HepG2 (cell line): ENCODE measurements around the gene KRTAP10-5. TPM values are rescaled to one million over a fixed set of nuclear protein-coding genes. Genes with fewer than 3 reads are reported as not detected.

Source experiments
- ATAC-seq: fragments of 200-7000 bp; cut with Tn5 transposase; 3 replicates; pipeline ENCODE4 v1.9.1; 2020; ENCODE audit warnings: mild to moderate bottlenecking, moderate library complexity
- BruUV-seq: library from RNA; stranded (reverse); fragments of 400-500 nt; replicated peaks from 2 replicates; lab custom pipeline; 2021; lab: Mats Ljungman, UMichigan
- CTCF ChIA-PET: fragments of 300-600 bp; formaldehyde crosslinking; extraction: SDS; loops from one replicate; lab custom pipeline; 2021; ENCODE audit warnings: low total read pairs, inconsistent platforms, low intra/inter-chr PET ratio; lab: Yijun Ruan, JAX
- POLR2A ChIA-PET: fragments of 350-600 bp; sonication (Branson Sonifier 250); formaldehyde crosslinking; loops from one replicate; lab custom pipeline; 2020; ENCODE audit warnings: antibody characterized with exemption, inconsistent platforms; lab: Yijun Ruan, JAX
- DNase-seq: peaks from one replicate; pipeline ENCODE4 v3.0.0-alpha.2; 2015; ENCODE audit warnings: low spot score
- FAIRE-seq: peaks from 3 replicates; lab custom pipeline; 2011; peaks lifted over from hg19 to GRCh38; lab: Jason Lieb, UNC
- H2AFZ ChIP-seq: one replicate; pipeline ENCODE4 v1.6.1; 2011; ENCODE audit warnings: low read length, inconsistent platforms
- H3K27ac ChIP-seq: fragments of 300-600 bp; 3 replicates; pipeline ENCODE4 v1.8.0; 2011; ENCODE audit warnings: mixed run types, mild to moderate bottlenecking, mixed read lengths, low read length, inconsistent platforms; ENCODE audit not compliant: insufficient read depth; ENCODE audit errors: extremely low read length
- H3K27me3 ChIP-seq, 2 experiments: fragments of 200-600 bp in 1 of 2; 2 replicates in 1 of 2; 3 replicates in 1 of 2; pipeline versions ENCODE4 v1.6.0 to v1.8.0; 2011; ENCODE audit warnings: low read length in 2 of 2, mild to moderate bottlenecking in 2 of 2, moderate library complexity in 2 of 2, inconsistent platforms in 1 of 2; ENCODE audit not compliant: insufficient read depth in 2 of 2, control insufficient read depth in 1 of 2
- H3K36me3 ChIP-seq, 2 experiments: fragments of 200-600 bp in 1 of 2; replicated peaks in 1 of 2; 2 replicates in 1 of 2; 3 replicates in 1 of 2; pipeline versions ENCODE4 v1.5.1 to v1.8.0; 2011; ENCODE audit warnings: low read length in 2 of 2, inconsistent platforms in 1 of 2; ENCODE audit not compliant: insufficient read depth in 2 of 2, control insufficient read depth in 1 of 2
- H3K4me1 ChIP-seq: 2 replicates; pipeline ENCODE4 v1.5.1; 2012; ENCODE audit warnings: low read length, inconsistent platforms; ENCODE audit not compliant: insufficient read depth
- H3K4me2 ChIP-seq: 2 replicates; pipeline ENCODE4 v1.6.0; 2011; ENCODE audit warnings: low read depth, low read length, inconsistent platforms
- H3K4me3 ChIP-seq, 3 experiments: fragments of 200-600 bp in 1 of 3; sonication (generic), shearing (Covaris generic) in 1 of 3; replicated peaks in 1 of 3; 2 replicates each; pipeline ENCODE4 v1.5.1; 2011 to 2016; ENCODE audit warnings: low read length in 3 of 3, inconsistent platforms in 2 of 3, low read depth in 2 of 3, mild to moderate bottlenecking in 2 of 3, control low read depth in 1 of 3, mixed read lengths in 1 of 3; ENCODE audit not compliant: insufficient read depth in 1 of 3
- H3K79me2 ChIP-seq: one replicate; pipeline ENCODE4 v1.6.1; 2011; ENCODE audit warnings: low read length, inconsistent platforms; ENCODE audit not compliant: insufficient read depth
- H3K9ac ChIP-seq: 2 replicates; pipeline ENCODE4 v1.6.0; 2011; ENCODE audit warnings: mild to moderate bottlenecking, low read depth, low read length, inconsistent platforms; ENCODE audit not compliant: insufficient read depth
- H3K9me3 ChIP-seq: 2 replicates; pipeline ENCODE4 v1.5.1; 2012; ENCODE audit warnings: mild to moderate bottlenecking, low read length
- H4K20me1 ChIP-seq: 2 replicates; pipeline ENCODE4 v1.6.0; 2011; ENCODE audit warnings: inconsistent platforms, mild to moderate bottlenecking, low read length, moderate library complexity; ENCODE audit not compliant: insufficient read depth
- ATM ChIP-seq: fragments of 450-650 bp; IDR thresholded peaks from 2 replicates; pipeline ENCODE4 v1.7.1; 2017; ENCODE audit warnings: mild to moderate bottlenecking, borderline replicate concordance
- NKX3-1 ChIP-seq: sonication (generic); formaldehyde crosslinking; IDR thresholded peaks from 2 replicates; pipeline ENCODE4 v1.5.0; 2020; ENCODE audit warnings: missing genetic modification reagents
- SIX4 ChIP-seq: sonication (generic); formaldehyde crosslinking; IDR thresholded peaks from 2 replicates; pipeline ENCODE4 v1.4.0; 2020; ENCODE audit warnings: missing genetic modification reagents
- ZNF232 ChIP-seq: sonication (generic); formaldehyde crosslinking; IDR thresholded peaks from 2 replicates; pipeline ENCODE4 v1.4.0; 2020; ENCODE audit warnings: missing genetic modification reagents, borderline replicate concordance
- ZNF441 ChIP-seq: sonication (generic); formaldehyde crosslinking; IDR thresholded peaks from 2 replicates; pipeline ENCODE4 v1.7.0; 2021; ENCODE audit warnings: missing genetic modification reagents, borderline replicate concordance
- ZNF569 ChIP-seq: sonication (generic); formaldehyde crosslinking; IDR thresholded peaks from 2 replicates; pipeline ENCODE4 v1.5.0; 2020; ENCODE audit warnings: mild to moderate bottlenecking, missing genetic modification reagents, moderate library complexity, borderline replicate concordance
- WGBS: methylation state at CpG from one replicate; pipeline ENCODE4 v1.1.6; 2017; ENCODE audit warnings: low lambda C conversion rate; 5-methylcytosine and 5-hydroxymethylcytosine counted together
- in situ Hi-C: cut with HindIII; loops from 2 replicates; pipeline ENCODE4 v1.10.0; 2017; ENCODE audit warnings: low pct_unique_long_range_greater_than_20kb; ENCODE audit not compliant: extremely low pct_ligation_motif_present
- intact Hi-C: fragments of 100-400 bp; cut with micrococcal nuclease; formaldehyde crosslinking; loops from one replicate; pipeline ENCODE4 v1.10.0; 2022; ENCODE audit not compliant: unreplicated experiment
- polyA plus RNA-seq, 8 experiments: library from polyadenylated mRNA; depleted of rRNA in 3 of 8; stranded (reverse) in 7 of 8; unstranded in 1 of 8; fragments of >200 nt; fragmentation: Illumina TruSeq in 4 of 8; extraction: Trizol in 4 of 8; gene quantifications; 2 replicates each; pipeline versions ENCODE4 v1.2.1 to v1.2.3, GENCODE V29; 2011 to 2016; ENCODE audit warnings: low read depth in 4 of 8, missing spikeins in 1 of 8, mixed read lengths in 1 of 8; ENCODE audit not compliant: insufficient read depth in 1 of 8
- total RNA-seq, 5 experiments: library from RNA; depleted of rRNA; stranded (reverse); fragments of >200 nt; fragmentation: Illumina TruSeq; extraction: Trizol; gene quantifications; 2 replicates each; pipeline ENCODE4 v1.2.3, GENCODE V29; 2016; ENCODE audit warnings: low read depth in 1 of 5
- TF ChIP-seq, protein P1 (sequence below): sonication (generic); formaldehyde crosslinking; IDR thresholded peaks from 2 replicates; pipeline ENCODE4 v1.4.0; 2020; ENCODE audit warnings: mild to moderate bottlenecking, missing genetic modification reagents
- TF ChIP-seq, protein P2 (sequence below), 2 experiments: sonication (generic) in 1 of 2; formaldehyde crosslinking in 1 of 2; IDR thresholded peaks; 2 replicates each; pipeline versions ENCODE4 v1.4.0 to v1.6.1; 2018 to 2020; ENCODE audit warnings: missing genetic modification reagents in 2 of 2, borderline replicate concordance in 1 of 2, low read depth in 1 of 2, mild to moderate bottlenecking in 1 of 2, missing biosample characterization in 1 of 2
- TF ChIP-seq, protein P3 (sequence below): sonication (generic); formaldehyde crosslinking; IDR thresholded peaks from 2 replicates; pipeline ENCODE4 v1.4.0; 2020; ENCODE audit warnings: missing genetic modification reagents, borderline replicate concordance

Gene KRTAP10-5
- total and polyA plus RNA-seq, 2 of the 13 experiments (the other 11 are each of a cell fraction or from before 2014, with no cell fraction given) = not detected

DNA sequence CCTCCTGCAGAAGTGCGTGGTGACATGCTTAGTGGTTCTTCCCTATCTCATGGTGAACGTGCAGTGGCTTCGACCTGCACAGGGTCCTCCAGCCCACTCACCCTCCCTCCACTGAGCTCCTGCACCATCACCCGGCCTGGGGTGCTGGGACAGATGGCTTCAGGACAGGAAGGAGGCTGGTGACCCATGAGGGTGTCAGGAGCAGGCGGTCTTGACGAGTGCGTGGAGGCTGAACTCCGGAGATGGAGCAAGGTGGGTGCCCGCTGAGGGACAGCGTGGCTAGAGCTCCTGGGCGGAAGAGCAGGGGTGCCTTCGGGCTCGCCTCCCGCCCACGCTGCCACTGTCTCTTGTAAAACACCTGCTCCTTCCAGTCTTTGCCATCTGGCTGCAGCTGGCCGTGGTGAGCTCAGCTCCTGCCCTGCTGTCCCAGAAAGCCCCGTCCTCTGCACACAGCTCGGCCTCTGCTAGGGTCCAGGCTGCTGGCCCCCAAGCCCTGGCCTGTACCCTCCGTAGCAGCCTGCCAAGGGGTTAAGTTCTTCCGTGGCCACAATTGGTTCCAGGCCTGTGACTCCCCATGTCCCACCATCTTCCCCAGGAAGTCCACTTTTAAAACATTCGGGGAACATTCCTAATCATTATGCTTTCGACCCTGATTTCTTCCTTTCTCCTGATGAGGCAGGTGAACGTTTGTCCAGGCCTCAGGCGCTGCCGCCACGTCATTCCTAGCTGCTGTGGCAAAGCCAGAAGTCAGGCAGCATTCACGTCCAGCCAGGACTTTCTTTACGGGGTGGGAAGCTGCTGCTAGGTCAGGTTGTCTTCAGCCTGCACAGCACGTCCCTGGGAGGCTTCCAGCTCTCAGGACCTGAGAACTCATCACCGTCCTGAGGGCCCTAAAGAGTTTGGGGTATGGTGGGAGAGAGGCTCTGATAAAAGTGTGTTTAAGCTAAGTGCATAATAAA, 48.5 kb downstream of the KRTAP10-5 start (continued):
- TF ChIP-seq, protein P1, sequence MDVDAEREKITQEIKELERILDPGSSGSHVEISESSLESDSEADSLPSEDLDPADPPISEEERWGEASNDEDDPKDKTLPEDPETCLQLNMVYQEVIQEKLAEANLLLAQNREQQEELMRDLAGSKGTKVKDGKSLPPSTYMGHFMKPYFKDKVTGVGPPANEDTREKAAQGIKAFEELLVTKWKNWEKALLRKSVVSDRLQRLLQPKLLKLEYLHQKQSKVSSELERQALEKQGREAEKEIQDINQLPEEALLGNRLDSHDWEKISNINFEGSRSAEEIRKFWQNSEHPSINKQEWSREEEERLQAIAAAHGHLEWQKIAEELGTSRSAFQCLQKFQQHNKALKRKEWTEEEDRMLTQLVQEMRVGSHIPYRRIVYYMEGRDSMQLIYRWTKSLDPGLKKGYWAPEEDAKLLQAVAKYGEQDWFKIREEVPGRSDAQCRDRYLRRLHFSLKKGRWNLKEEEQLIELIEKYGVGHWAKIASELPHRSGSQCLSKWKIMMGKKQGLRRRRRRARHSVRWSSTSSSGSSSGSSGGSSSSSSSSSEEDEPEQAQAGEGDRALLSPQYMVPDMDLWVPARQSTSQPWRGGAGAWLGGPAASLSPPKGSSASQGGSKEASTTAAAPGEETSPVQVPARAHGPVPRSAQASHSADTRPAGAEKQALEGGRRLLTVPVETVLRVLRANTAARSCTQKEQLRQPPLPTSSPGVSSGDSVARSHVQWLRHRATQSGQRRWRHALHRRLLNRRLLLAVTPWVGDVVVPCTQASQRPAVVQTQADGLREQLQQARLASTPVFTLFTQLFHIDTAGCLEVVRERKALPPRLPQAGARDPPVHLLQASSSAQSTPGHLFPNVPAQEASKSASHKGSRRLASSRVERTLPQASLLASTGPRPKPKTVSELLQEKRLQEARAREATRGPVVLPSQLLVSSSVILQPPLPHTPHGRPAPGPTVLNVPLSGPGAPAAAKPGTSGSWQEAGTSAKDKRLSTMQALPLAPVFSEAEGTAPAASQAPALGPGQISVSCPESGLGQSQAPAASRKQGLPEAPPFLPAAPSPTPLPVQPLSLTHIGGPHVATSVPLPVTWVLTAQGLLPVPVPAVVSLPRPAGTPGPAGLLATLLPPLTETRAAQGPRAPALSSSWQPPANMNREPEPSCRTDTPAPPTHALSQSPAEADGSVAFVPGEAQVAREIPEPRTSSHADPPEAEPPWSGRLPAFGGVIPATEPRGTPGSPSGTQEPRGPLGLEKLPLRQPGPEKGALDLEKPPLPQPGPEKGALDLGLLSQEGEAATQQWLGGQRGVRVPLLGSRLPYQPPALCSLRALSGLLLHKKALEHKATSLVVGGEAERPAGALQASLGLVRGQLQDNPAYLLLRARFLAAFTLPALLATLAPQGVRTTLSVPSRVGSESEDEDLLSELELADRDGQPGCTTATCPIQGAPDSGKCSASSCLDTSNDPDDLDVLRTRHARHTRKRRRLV (CRISPR knock-in tag) = no peak
- TF ChIP-seq ZNF569 (CRISPR knock-in tag) (no peak), ZNF232 (CRISPR knock-in tag) (no peak), NKX3-1 (no peak)

DNA sequence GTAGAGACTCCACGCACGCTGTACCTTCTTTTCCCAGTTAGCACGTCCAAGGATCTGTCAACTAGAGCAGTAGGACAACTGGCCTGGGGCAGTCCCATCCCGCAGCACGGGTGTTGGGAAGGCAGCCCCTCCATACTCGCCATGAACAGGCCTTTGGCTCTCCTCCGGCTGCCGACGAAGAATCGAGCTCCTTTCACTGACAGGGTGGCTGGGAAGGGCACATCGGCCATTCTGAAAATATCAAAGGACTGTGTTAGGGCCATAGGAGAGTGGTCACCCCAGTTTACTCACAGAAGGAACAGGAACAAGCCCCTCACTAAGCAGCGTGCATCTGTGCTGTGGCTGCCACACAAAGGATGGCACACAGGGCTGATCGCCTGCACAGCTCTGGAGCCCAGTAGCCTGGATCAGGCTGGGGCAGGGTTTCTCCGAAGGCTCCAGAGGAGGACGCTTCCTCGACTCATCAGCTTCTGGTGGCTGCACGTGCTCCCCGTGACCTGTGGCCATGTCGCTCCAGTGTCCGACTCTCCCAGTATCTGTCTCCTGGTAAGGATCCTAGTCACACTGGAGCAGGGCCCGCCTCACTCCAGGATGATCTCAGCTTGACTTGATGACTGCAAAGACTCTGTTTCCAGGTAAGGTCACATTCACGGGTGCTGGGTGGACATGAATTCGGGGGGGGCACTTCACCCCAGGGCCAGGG, 49.4 kb downstream of the KRTAP10-5 start:
- no TSS peak for BruUV-seq
- no peaks in the 10 kb centered on the region for H3K79me2 ChIP-seq
- no peak overlapping the region for H3K4me3 ChIP-seq
- FAIRE-seq (no peak), ATAC-seq (no peak), DNase-seq (no peak)
- H3K4me2 ChIP-seq = no peak overlapping the region
- POLR2A ChIA-PET = no interaction called here
- no peaks in the 10 kb centered on the region for H3K36me3 ChIP-seq
- H3K27ac ChIP-seq = no peak overlapping the region
- in situ Hi-C loops = no loop called here
- no peak overlapping the region for H2AFZ ChIP-seq
- H3K27me3 ChIP-seq = peaks cover 0 to 14% of the 10 kb centered on the region in 2 experiments; a peak in 1 of 5 replicates
- CTCF ChIA-PET = no interaction called here
- intact Hi-C loops = no loop called here
- no peaks in the 10 kb centered on the region for H4K20me1 ChIP-seq
- 47% methylated on average over 6 of the region's 23 CpGs for WGBS
- H3K9me3 ChIP-seq = no peaks in the 10 kb centered on the region
- H3K4me1 ChIP-seq = peaks cover 7% of the 10 kb centered on the region
- no peak overlapping the region for H3K9ac ChIP-seq
- TF ChIP-seq, protein P2, sequence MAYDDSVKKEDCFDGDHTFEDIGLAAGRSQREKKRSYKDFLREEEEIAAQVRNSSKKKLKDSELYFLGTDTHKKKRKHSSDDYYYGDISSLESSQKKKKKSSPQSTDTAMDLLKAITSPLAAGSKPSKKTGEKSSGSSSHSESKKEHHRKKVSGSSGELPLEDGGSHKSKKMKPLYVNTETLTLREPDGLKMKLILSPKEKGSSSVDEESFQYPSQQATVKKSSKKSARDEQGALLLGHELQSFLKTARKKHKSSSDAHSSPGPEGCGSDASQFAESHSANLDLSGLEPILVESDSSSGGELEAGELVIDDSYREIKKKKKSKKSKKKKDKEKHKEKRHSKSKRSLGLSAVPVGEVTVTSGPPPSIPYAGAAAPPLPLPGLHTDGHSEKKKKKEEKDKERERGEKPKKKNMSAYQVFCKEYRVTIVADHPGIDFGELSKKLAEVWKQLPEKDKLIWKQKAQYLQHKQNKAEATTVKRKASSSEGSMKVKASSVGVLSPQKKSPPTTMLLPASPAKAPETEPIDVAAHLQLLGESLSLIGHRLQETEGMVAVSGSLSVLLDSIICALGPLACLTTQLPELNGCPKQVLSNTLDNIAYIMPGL (CRISPR knock-in tag; IDR thresholded peaks at IDR 0.05; ENCODE audit: borderline replicate concordance in 1 of 2, low read depth in 1 of 2) = no peak
- TF ChIP-seq SIX4 (CRISPR knock-in tag) (no peak), ZNF441 (CRISPR knock-in tag) (no peak), ATM (no peak)
- TF ChIP-seq, protein P3, sequence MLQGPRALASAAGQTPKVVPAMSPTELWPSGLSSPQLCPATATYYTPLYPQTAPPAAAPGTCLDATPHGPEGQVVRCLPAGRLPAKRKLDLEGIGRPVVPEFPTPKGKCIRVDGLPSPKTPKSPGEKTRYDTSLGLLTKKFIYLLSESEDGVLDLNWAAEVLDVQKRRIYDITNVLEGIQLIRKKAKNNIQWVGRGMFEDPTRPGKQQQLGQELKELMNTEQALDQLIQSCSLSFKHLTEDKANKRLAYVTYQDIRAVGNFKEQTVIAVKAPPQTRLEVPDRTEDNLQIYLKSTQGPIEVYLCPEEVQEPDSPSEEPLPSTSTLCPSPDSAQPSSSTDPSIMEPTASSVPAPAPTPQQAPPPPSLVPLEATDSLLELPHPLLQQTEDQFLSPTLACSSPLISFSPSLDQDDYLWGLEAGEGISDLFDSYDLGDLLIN (CRISPR knock-in tag) = no peak
